ENCODE results near the gene RAB18.

DNA sequence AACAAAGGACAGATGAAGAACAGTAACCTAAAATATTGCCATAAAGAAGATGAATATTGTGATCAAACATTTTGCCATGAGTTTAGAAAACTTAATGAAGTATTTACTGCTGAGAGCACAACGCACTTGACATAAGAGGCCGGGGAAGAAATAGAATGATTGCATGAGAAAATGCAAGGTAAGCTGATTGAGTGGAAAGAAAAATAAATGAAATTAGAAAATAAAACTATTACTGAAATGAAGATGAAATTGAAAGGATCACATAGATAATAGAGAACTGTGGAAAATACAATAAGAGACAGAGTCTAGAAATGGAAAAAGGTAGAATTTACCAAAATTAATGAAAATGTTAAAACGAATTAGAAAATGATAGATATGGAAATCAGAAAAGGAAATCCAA lies 10.1 kb downstream of the RAB18 start:
- TF ChIP-seq CTCF (IDR thresholded peaks at IDR 0.05) (no peak), POLR2A (IDR thresholded peaks at IDR 0.05) (no peak), EP300 (IDR thresholded peaks at IDR 0.05) (no peak)

Data from ovary (tissue), 3 donors.